Measurements from ENCODE around the gene AIRE. TPM values are rescaled to one million over a fixed set of nuclear protein-coding genes. Genes with fewer than 3 reads are reported as not detected.

Gene AIRE
- total RNA-seq, 1 donor from 2014 or later = not detected

DNA sequence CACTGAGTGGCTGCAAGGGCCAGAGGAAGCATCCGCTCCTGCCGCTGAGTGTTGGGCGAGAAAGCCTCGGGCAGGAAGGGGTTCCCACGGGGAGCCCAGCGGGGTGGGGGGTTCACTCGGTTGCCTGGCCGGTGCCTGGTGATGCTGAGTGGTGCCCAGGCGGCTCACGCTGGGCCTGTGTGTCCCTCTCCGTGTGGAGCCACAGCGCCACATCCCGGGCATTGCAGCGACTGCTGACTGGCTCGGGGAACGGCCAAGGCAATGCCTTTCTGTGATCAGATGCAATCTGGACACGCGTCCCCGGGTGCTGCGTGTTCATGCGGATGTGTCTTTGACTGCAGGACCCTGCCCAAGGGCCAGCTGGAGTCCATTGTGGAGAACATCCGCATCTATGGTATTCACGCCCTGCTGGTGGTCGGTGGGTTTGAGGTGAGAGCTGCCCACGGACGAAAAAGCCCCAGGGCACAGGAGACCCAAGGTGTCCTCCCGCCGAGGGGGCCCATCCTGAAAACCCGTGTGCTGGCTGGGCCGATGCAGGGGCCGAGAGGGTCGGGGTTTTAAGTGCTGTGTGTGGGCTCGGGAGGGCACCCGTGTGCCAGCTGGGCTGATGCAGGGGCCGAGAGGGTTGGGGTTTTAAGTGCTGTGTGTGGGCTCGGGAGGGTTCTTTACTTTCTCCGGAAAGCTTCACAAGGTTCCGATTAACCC, 37.1 kb downstream of the AIRE start:
- TF ChIP-seq, protein P1, sequence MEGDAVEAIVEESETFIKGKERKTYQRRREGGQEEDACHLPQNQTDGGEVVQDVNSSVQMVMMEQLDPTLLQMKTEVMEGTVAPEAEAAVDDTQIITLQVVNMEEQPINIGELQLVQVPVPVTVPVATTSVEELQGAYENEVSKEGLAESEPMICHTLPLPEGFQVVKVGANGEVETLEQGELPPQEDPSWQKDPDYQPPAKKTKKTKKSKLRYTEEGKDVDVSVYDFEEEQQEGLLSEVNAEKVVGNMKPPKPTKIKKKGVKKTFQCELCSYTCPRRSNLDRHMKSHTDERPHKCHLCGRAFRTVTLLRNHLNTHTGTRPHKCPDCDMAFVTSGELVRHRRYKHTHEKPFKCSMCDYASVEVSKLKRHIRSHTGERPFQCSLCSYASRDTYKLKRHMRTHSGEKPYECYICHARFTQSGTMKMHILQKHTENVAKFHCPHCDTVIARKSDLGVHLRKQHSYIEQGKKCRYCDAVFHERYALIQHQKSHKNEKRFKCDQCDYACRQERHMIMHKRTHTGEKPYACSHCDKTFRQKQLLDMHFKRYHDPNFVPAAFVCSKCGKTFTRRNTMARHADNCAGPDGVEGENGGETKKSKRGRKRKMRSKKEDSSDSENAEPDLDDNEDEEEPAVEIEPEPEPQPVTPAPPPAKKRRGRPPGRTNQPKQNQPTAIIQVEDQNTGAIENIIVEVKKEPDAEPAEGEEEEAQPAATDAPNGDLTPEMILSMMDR (IDR thresholded peaks at IDR 0.05; ENCODE audit: partially characterized antibody, unreplicated experiment) = no peak
- no peak overlapping the region for H3K27ac Mint-ChIP-seq (ENCODE audit: unreplicated experiment)
- no peaks in the 10 kb centered on the region for H3K9me3 Mint-ChIP-seq (ENCODE audit: unreplicated experiment)
- H3K27me3 Mint-ChIP-seq (ENCODE audit: unreplicated experiment) = peaks cover 2% of the 10 kb centered on the region
- no peaks in the 10 kb centered on the region for H3K36me3 Mint-ChIP-seq (ENCODE audit: unreplicated experiment)
- H3K4me1 Mint-ChIP-seq (ENCODE audit: low read depth, unreplicated experiment) = no peaks in the 10 kb centered on the region
- no peak for DNase-seq
- no peak overlapping the region for H3K4me3 Mint-ChIP-seq (ENCODE audit: unreplicated experiment)

DNA sequence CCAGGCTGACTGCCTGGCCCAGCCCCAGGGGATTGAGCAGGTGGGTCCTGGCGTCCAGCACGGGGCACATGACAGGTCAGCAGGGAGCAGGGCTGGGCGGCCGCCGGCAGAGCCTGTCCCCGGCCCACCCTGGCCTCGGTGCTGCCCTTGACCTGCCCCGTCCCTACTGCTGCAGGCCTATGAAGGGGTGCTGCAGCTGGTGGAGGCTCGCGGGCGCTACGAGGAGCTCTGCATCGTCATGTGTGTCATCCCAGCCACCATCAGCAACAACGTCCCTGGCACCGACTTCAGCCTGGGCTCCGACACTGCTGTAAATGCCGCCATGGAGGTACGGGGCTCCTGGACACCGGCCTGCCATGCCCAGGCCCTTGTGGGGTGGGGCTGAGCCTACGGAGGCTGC, 37.9 kb downstream of the AIRE start:
- no peak for DNase-seq
- H3K9me3 Mint-ChIP-seq (ENCODE audit: unreplicated experiment) = no peaks in the 10 kb centered on the region
- TF ChIP-seq, protein P1 (IDR thresholded peaks at IDR 0.05; ENCODE audit: partially characterized antibody, unreplicated experiment) = no peak
- H3K27ac Mint-ChIP-seq (ENCODE audit: unreplicated experiment) = no peak overlapping the region
- H3K27me3 Mint-ChIP-seq (ENCODE audit: unreplicated experiment) = peaks cover 5% of the 10 kb centered on the region
- H3K4me1 Mint-ChIP-seq (ENCODE audit: low read depth, unreplicated experiment) = no peaks in the 10 kb centered on the region
- H3K36me3 Mint-ChIP-seq (ENCODE audit: unreplicated experiment) = no peaks in the 10 kb centered on the region
- H3K4me3 Mint-ChIP-seq (ENCODE audit: unreplicated experiment) = no peak overlapping the region

DNA sequence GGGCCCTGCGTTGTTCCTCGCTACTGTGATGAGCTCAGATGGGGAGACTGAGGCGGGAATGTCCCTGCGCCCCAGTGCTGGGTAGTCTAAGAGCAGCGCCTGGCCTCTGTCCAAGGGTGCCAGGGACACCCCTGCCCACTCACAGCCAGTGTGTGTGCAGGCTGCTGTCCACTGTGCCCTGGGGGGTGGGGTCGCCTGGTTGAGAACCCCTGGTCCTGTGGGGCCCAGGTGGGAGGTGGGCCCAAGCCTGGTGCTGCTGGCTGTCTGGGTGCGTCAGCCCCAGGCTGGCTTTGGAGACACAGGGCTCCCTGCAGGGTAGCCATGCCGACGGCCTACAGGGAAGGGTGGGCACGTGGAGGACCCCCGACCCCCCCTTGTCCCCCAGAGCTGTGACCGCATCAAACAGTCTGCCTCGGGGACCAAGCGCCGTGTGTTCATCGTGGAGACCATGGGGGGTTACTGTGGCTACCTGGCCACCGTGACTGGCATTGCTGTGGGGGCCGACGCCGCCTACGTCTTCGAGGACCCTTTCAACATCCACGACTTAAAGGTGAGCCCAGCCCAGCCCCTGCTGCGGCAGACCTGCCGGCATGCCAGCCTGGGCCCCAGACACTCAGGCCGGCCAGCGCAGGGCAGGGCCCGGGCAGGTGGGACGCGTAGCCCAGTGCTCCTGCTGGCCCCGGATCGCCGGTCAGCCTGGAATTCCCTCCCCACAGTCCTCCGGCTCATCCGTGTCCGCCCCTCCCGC, 38.6 kb downstream of the AIRE start:
- TF ChIP-seq, protein P1 (IDR thresholded peaks at IDR 0.05; ENCODE audit: partially characterized antibody, unreplicated experiment) = no peak
- Mint-ChIP-seq H3K4me1 (ENCODE audit: low read depth, unreplicated experiment) (no peaks in the 10 kb centered on the region), H3K27ac (ENCODE audit: unreplicated experiment) (no peak overlapping the region), H3K36me3 (ENCODE audit: unreplicated experiment) (no peaks in the 10 kb centered on the region), H3K27me3 (ENCODE audit: unreplicated experiment) (peaks cover 6% of the 10 kb centered on the region), H3K4me3 (ENCODE audit: unreplicated experiment) (no peak overlapping the region), H3K9me3 (ENCODE audit: unreplicated experiment) (no peaks in the 10 kb centered on the region)
- DNase-seq = no peak

DNA sequence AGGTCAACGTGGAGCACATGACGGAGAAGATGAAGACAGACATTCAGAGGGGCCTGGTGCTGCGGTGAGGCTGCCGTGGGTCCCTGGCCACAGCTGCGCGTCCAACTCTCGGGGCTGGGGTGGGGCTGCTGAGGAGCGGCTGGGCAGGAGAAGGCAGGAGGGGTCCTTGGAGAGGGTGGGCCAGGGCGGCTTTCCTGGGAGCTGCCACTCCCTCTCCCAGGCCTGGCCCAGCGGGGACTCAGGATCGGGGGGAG, 39.1 kb downstream of the AIRE start:
- Mint-ChIP-seq H3K4me3 (ENCODE audit: unreplicated experiment) (no peak overlapping the region), H3K36me3 (ENCODE audit: unreplicated experiment) (no peaks in the 10 kb centered on the region)

More for the DNA sequence above, 39.1 kb downstream of the AIRE start:
- no peaks in the 10 kb centered on the region for H3K9me3 Mint-ChIP-seq (ENCODE audit: unreplicated experiment)
- DNase-seq = no peak
- no peaks in the 10 kb centered on the region for H3K4me1 Mint-ChIP-seq (ENCODE audit: low read depth, unreplicated experiment)
- H3K27ac Mint-ChIP-seq (ENCODE audit: unreplicated experiment) = no peak overlapping the region
- peaks cover 7% of the 10 kb centered on the region for H3K27me3 Mint-ChIP-seq (ENCODE audit: unreplicated experiment)
- TF ChIP-seq, protein P1 (IDR thresholded peaks at IDR 0.05; ENCODE audit: partially characterized antibody, unreplicated experiment) = no peak

Data from glutamatergic neuron (in vitro differentiated cells).